Activated CD4-positive, CD25-positive, alpha-beta regulatory T cell treated with anti-CD3 and anti-CD28 coated beads, Interleukin-2, amount 50 U/mL, for 16 hours (primary cell): ENCODE results near the gene TP53I13.

Experiments
- DNase-seq: peaks from one replicate; pipeline ENCODE4 v3.0.0-alpha.2; 2020; ENCODE audit warnings: low read depth, low spot score

Gene TP53I13

GRCh38 chr17:29567554-29568330, 759 bp upstream of the TP53I13 start:
- DNase-seq, result peak; percentile 57

DNA sequence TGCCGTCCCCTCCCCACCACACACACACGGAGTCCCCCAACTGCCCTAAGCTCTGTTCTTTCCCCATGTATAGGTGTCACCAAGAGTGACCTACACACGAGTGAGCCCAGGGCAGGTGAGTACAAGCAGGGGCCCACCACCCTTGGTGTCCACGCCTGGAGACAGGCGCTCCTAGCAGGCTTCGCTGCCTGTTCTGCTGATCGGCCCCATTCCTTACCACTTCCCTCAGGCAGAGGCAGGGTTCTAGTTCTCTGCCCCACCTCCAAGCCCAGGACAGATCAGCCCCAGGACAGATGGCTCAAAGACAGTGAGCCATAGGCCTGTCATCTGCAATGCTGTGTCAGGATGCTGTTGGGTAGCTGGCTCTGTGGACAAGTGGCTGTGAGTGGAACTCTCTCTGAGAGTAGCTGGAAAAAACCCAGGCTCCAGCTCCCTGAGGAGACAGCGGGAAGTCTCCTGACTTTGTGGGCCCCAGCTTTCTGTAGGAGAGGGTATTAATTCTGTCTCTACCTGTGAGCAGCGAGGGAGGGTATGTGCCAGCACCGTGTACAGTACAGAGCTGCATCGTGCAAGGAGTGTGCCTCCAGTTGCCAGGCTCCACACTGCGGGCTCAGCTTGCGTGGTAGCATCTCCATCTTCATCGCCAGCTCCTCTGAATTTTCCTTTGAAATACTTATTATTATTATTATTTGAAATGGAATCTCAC, 897 bp downstream of the TP53I13 start:
- DNase-seq, result no peak

DNA sequence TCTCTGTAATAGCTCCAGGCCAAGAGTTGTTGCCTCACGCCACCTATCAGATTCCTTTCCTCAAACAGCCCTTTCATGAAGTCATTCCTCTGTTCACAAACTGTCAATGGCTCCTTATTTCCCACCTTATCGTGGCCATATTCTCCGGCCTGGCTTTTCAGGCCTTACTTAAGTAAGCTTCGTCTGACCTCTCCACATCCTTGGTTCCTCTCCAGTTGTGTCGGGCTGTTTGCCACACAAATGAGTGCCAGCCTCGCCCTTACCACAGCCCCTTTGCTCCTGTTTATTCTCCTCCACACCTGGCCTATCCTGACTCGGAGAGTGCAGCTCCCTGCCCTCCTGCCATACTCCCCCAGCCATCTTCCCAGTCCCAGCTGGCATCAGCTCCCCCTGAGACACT, 2.0 kb downstream of the TP53I13 start:
- no peak for DNase-seq

DNA sequence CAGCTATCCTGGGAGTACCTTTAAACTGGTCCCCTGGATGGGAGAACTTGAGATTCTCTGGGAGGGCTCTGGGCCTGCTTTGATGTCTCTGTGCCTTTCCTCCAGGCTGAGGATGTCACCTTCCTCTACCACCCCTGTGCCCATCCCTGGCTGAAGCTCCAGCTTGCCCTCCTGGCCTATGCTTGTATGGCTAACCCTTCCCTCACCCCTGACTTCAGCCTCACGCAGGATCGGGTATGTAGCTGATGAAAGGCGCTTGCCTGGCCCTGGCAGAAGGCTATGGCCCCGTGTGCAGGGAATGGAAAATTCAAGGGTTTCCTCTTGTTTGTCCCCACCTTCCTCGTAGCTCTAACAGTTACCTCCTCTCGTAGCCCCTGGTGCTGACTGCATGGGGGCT, 3.0 kb downstream of the TP53I13 start:
- no peak for DNase-seq

DNA sequence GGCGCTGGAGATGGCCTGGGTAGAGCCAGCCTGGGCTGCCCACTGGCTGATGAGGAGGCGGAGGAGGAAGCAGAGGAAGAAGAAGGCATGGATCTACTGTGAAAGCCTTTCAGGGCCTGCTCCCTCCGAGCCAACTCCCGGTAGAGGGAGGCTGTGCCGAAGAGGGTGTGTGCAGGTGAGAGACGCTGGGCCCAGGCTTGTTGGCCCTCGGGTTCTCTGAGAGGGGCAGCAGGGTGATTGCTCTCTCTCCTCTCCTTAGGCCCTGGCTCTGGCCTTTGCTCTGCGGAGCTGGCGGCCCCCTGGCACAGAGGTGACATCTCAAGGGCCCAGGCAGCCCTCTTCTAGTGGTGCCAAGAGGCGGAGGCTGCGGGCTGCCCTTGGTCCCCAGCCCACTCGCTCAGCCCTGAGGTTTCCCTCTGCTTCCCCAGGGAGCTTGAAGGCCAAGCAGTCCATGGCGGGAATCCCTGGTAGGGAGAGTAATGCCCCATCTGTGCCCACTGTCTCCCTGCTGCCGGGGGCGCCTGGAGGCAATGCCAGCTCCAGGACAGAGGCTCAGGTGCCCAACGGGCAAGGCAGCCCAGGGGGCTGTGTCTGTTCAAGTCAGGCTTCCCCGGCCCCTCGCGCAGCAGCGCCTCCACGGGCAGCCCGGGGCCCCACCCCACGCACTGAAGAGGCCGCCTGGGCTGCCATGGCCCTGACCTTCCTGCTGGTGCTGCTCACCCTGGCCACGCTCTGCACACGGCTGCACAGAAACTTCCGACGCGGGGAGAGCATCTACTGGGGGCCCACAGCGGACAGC, 3.6 kb downstream of the TP53I13 start:
- DNase-seq, result no peak

DNA sequence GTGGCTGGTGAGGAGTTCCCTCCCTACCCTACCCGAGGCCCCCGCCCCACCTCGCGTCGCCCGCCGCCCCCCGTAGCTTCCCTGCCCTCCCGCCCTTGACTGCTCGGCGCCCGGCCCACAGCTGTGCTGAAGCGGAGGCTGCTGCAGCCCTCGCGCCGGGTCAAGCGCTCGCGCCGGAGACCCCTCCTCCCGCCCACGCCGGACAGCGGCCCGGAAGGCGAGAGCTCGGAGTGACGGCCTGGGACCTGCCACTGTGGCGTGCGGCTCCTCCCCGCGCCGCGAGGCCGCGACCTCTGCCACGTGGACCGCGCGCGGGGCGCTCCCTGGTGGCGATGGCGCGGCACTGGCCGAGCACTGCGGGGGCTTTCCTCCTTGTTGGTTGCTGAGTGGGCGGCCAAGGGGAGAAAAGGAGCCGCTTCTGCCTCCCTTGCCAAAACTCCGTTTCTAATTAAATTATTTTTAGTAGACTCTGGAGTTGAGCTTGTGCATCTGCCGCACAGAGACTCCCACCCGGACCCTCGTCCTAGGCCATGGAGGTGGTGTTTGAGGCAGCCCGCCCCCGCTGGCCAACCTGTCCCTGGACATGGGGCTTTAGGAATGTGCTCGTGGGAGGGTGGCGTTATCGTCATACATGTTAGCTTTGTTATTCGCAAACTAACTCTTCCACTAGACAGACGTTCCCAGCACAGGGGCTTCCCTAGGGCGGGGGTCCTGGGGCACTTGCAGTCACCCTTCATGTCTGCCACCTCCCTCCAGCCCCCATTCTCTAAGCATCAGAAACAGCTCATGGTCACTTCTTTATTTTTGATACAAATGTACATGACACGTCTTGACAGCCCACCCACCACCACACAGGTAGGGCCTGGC, 4.4 kb downstream of the TP53I13 start:
- no peak for DNase-seq

DNA sequence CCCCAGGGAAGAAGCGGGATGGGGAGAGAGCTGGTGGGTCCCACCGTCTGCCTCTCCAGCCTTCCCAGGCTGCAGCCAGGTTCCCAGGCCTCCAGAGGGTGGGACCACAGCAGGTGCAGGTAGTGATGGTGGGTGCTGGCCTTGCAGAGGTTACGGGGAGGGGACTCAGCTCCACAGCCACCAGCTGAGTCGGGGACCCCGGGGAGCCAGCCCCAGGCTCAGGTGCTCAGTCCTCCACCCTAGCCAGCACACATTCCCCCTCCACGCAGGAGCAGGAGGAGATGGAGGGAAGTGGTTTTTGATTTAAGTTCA, 5.0 kb downstream of the TP53I13 start:
- no peak for DNase-seq

DNA sequence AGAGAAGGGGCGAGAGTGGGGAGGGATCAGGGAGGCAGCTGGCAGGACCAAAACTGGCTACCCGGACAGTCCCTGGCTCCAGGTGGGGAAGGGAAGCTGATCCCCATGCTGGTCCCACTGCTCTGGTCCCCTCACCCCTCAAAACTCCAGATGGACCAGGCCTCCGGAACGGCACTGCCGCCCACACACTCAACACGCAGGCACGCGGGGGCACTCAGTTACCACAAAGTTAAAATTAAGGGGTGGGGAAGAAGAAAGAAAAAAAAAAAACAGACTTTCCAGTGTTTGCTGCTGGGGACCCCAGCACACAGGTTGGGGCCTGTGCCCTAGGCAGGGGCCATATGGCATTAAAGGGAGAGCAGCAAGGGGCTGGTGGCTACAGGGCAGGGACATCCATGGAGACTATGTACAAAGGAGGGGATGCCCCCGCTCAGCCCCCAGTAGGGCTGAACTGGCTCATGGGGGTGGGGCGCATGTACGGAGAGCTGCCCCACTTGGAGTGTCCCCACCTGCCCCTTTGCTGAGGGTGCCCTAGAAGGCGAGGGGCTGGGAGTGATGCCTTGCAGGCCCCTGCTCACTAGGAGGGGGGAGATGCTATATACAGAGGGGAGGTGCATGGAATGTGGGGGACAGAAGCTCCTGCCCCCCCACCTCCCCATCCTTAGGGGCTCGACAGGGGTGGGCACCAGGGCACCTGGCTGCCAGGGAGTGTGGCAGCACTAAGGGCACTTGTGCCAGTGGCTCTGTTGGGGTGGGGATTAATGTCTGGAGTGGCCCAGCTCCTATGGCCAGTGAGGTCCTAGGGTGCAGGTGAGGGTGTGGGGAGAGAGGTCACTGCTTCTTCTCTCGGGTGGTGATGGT, 5.6 kb downstream of the TP53I13 start:
- no peak for DNase-seq

- no peak for DNase-seq
Observed at GRCh38 chr17:29574732-29575510, 6.4 kb downstream of the TP53I13 start.

DNA sequence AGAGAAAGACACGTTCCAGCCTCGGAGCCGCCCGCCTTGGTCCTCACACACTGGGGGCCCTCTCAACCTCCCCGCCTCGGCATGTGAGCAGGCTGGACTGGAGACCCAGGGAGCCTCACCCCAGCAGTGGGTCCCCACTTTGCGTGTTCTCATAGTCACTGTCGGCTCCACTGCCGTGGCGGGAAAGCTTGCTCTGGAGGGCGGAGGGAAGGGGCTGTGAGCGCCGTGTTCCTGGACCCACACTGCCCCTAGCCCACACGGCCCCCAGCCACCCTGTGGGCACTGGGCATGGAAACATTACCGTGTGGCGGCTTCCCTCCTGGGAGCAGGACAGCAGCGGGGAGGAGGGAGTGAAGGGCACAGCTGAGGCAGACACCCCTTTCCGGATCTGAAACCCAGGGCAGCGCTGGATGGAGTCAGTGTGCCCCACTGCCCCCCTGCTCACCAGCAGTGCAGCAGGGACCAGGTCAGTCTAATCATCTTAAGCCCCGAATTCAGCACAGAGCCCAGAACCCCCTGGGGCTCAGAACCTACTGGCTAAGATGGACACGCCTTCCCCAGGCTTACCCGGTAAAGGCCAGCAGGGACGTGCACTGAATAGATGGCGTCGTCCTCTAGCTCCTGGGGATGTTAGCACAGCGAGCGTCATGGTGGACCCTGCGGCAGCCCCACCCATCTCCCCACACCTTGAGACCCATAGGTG, 7.2 kb downstream of the TP53I13 start:
- DNase-seq, result no peak

GRCh38 chr17:29576214-29577000, 7.9 kb downstream of the TP53I13 start:
- DNase-seq, result no peak

DNA sequence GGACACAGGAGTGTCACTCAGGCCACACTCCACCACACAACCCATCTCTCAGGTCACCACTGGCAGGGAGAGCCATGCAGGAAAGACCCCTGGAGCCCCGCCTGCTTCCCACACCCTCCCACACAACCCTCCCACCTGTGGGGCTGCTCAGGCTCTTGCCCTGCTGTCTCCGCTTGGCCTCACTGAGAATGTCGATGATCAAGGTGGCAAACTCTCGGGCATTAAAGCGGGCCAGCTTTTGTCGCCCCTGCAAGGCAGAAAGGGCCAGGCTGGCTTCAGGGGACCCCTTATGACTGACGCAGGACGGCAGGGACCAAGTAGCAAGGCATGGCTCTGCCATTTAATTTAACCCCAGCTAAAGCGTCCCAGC, 8.5 kb downstream of the TP53I13 start:
- DNase-seq, result no peak

GRCh38 chr17:29577385-29578211, 9.1 kb downstream of the TP53I13 start:
- no peak for DNase-seq

DNA sequence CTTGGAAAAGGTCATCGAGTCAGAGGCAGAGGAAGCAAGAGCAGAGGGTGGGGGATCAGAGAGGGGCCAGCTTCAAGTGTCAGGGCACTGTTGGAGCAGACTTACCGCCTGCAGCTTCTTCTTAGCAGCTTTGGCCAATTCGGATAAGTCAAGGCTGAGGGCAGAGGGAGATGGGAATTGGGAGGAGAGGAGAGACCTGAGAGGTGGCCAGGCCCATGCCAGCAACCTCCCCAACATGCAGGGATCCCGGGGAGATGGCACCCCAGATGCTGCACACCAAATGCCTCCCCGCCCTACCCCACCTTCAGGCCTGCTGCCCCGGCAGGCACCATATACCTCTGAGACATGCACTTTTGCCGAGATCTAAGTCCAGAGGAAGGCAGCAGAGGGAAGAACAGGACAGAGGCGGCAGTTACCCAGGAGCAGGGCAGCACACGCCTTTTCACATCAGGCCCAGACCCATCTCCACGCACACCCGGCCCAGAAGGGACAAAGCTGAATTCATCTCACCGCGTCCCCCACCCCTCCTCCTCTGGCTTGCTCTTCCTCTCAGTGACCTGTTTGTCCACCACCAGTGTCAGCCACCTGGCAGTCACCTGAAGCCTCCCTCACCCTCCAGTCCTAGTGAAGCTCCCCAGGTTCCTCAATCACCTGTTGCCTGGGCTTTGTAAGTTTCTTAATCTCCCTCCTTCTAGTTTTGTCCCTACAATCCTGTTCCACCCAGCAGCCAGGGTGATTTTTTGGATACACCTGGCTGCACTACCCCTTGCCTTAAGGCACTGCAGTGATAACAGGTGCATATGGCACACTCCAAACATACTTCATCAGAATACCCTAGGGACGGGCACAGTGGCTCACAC, 10.4 kb downstream of the TP53I13 start:
- DNase-seq, result no peak

DNA sequence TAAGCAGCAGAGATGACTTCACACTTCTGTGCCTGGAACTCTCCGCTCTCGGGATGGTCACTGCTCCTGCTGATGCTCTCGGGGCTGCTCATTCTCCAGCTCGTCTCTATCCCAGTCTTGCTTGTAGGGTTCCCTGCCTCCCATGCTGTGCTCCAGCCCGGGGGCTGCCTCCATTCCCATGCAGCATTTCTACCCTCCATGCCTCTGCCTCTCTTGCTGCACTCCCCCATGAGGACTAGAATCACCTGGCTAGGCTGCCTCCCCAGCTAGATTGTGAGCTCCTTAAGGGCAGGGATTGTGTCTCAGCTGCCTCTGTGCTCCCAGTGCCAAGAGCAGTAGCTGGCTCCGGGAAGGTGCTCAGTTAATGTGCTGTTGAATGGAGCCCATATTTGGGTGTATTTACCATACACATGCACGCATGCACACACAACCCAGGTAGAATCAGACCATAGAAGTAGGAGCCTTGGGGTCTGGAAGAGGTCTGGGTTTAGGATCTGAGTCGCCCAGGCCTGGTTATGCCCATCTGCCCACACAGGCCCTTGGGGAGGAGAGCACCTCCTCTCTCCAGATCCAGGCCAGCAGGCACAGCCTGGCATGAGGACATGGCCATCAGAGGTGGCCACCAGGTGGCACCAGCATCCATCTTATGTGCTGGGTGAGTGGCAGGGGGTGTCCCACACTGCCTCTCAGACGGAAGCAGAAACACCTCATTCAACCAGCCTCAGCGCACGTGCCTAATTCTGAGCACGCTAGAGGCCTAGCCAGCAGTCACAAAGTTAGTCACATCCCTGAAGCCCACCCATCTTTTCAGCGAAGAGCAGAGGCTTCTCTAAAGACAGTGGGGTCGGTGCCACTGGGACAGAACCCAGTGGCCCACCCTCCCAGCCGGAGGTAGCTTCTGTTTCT, 11.6 kb downstream of the TP53I13 start:
- peak; percentile 78 for DNase-seq
